PC-3 (cell line): Measurements from ENCODE around the gene GALR1. TPM values are rescaled to one million over a fixed set of nuclear protein-coding genes. Genes with fewer than 3 reads are reported as not detected.
A peak's percentile ranks its signal among the peaks of the same experiment; 100 is the strongest.

Source experiments
- ATAC-seq: fragments of 200-7000 bp; cut with Tn5 transposase; 2 replicates; pipeline ENCODE4 v1.9.1; 2020; ENCODE audit warnings: mild to moderate bottlenecking, moderate library complexity
- BruUV-seq: library from RNA; stranded (reverse); fragments of 400-500 nt; replicated peaks from 2 replicates; lab custom pipeline; 2021; lab: Mats Ljungman, UMichigan
- CTCF ChIA-PET: fragments of 300-600 bp; sonication (Branson Sonifier 250); formaldehyde crosslinking; loops from one replicate; lab custom pipeline; 2022; ENCODE audit warnings: antibody characterized with exemption; lab: Charles Lee
- POLR2A ChIA-PET: fragments of 300-600 bp; sonication (Branson Sonifier 250); formaldehyde crosslinking; loops from one replicate; lab custom pipeline; 2022; ENCODE audit warnings: antibody characterized with exemption; ENCODE audit not compliant: unreplicated experiment; lab: Charles Lee
- DNase-seq: peaks from one replicate; pipeline ENCODE4 v3.0.0-alpha.2; 2015
- H2AFZ ChIP-seq: fragments of 300-600 bp; sonication (generic); 2 replicates; pipeline ENCODE4 v1.6.0; 2016; ENCODE audit warnings: antibody characterized with exemption, low read length
- H3F3A ChIP-seq: fragments of 300-600 bp; sonication (generic); one replicate; pipeline ENCODE4 v1.6.0; 2017; ENCODE audit warnings: antibody characterized with exemption, low read length, control low read depth, mild to moderate bottlenecking; ENCODE audit not compliant: unreplicated experiment
- H3K27ac ChIP-seq: fragments of 300-600 bp; sonication (generic); 2 replicates; pipeline ENCODE4 v1.5.1; 2016; ENCODE audit warnings: mild to moderate bottlenecking, low read length
- H3K27me3 ChIP-seq: fragments of 300-600 bp; sonication (generic); 2 replicates; pipeline ENCODE4 v1.6.1; 2016; ENCODE audit warnings: low read length, mixed read lengths
- H3K36me3 ChIP-seq: fragments of 300-600 bp; sonication (generic); 2 replicates; pipeline ENCODE4 v1.6.1; 2016; ENCODE audit warnings: low read depth, mixed run types, low read length, mixed read lengths
- H3K4me1 ChIP-seq: fragments of 300-600 bp; sonication (generic); 2 replicates; pipeline ENCODE4 v1.5.1; 2016; ENCODE audit warnings: low read length; ENCODE audit not compliant: insufficient read depth
- H3K4me2 ChIP-seq: fragments of 300-600 bp; sonication (generic); 2 replicates; pipeline ENCODE4 v1.6.0; 2016; ENCODE audit warnings: low read length
- H3K4me3 ChIP-seq: fragments of 300-600 bp; sonication (generic); 2 replicates; pipeline ENCODE4 v1.5.1; 2016; ENCODE audit warnings: mild to moderate bottlenecking, low read length, mixed read lengths
- H3K79me2 ChIP-seq: fragments of 300-600 bp; sonication (generic); 2 replicates; pipeline ENCODE4 v1.6.1; 2017; ENCODE audit warnings: low read length, mixed read lengths
- H3K9ac ChIP-seq: fragments of 300-600 bp; sonication (generic); 2 replicates; pipeline ENCODE4 v1.6.0; 2016; ENCODE audit warnings: mild to moderate bottlenecking, low read length
- H3K9me2 ChIP-seq: fragments of 300-600 bp; sonication (generic); replicated peaks from 2 replicates; pipeline ENCODE4 v1.6.1; 2016; ENCODE audit warnings: mixed run types, low read length, mixed read lengths
- H3K9me3 ChIP-seq: fragments of 300-600 bp; sonication (generic); 2 replicates; pipeline ENCODE4 v1.6.1; 2016; ENCODE audit warnings: low read length, mixed read lengths
- H4K20me1 ChIP-seq: fragments of 300-600 bp; sonication (generic); 2 replicates; pipeline ENCODE4 v1.6.1; 2016; ENCODE audit warnings: low read length, mixed read lengths
- CTCF ChIP-seq: fragments of 300-600 bp; sonication (generic); conservative IDR thresholded peaks from 2 replicates; pipeline ENCODE4 v1.5.1; 2017; ENCODE audit warnings: antibody characterized with exemption, low read depth, mild to moderate bottlenecking, low read length
- EZH2 ChIP-seq: fragments of 300-600 bp; sonication (generic); IDR thresholded peaks from one replicate; pipeline ENCODE4 v1.6.1; 2017; ENCODE audit warnings: antibody characterized with exemption, mild to moderate bottlenecking, low read length; ENCODE audit not compliant: unreplicated experiment
- EZH2phosphoT487 ChIP-seq: fragments of 300-600 bp; sonication (generic); IDR thresholded peaks from 2 replicates; pipeline ENCODE4 v1.6.1; 2018; ENCODE audit warnings: mild to moderate bottlenecking, antibody characterized with exemption, low read length, borderline replicate concordance
- intact Hi-C: fragments of 100-400 bp; cut with micrococcal nuclease; formaldehyde crosslinking; loops from 2 replicates; pipeline ENCODE4 v1.9.0; 2023
- total RNA-seq: library from RNA; depleted of rRNA; stranded (reverse); fragments of >200 nt; gene quantifications from 2 replicates; pipeline ENCODE4 v1.2.3, GENCODE V29; 2014

The GALR1 gene
- total RNA-seq, 1 experiment from 2014 or later: not detected

DNA sequence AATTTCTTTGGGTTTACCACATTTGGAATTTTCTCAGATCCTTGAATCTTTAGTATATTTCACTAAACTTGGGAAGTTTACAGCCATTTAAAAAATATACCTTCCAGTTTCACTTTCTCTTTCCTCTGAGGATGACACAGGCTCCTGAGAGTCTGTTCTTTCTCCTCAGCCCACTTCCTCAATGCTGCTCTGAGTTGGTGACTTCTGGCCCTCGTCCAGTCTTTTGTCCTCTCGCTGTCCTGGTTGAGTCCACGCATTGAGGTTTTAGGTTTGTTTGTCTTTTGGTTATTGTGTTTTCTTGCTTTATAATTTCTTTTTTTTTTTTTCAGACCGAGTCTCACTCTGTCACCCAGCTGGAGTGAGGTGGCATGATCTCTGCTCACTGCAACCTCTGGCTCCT is 40.7 kb upstream of the GALR1 start:
- DNase-seq (peak; percentile 75), ATAC-seq (peak; percentile 62)
- POLR2A ChIA-PET: interaction anchor here (0.6 kb wide), 1 partner anchor 15 kb away, joined by 4 read pairs; no protein-coding TSS in a partner anchor
- Histone ChIP-seq H3K79me2 (no peaks in the 10 kb centered on the region), H3K27ac (peak overlapping the region; percentile 84), H3K27me3 (no peaks in the 10 kb centered on the region), H3K9me3 (no peaks in the 10 kb centered on the region), H3K4me2 (peak overlapping the region; percentile 68), H4K20me1 (no peaks in the 10 kb centered on the region), H3K4me1 (peaks cover 19% of the 10 kb centered on the region), H3K9ac (peak overlapping the region; percentile 60), H3K4me3 (peak overlapping the region; percentile 39; the same call in 1 of the 2 replicates), H3K36me3 (no peaks in the 10 kb centered on the region), H2AFZ (peak overlapping the region; percentile 14; the same call in 1 of the 2 replicates), H3K9me2 (no peaks in the 10 kb centered on the region), H3F3A (no peaks in the 10 kb centered on the region)
- CTCF ChIA-PET: interaction anchor here (0.6 to 1.0 kb wide), 2 partner anchors 32 to 154 kb away, joined by 3 read pairs; no protein-coding TSS in a partner anchor
- no TSS peak for BruUV-seq
- intact Hi-C loops: loop anchor here (2.0 kb wide), 1 partner anchor 76 kb away; the partner anchor contains the start of gene MBP
- TF ChIP-seq EZH2phosphoT487: no peak
- no peak for TF ChIP-seq EZH2
- no peak for TF ChIP-seq CTCF

- TF ChIP-seq CTCF (no peak), EZH2 (no peak), EZH2phosphoT487 (no peak)
- H3K79me2 ChIP-seq: no peaks in the 10 kb centered on the region
- peaks cover 19% of the 10 kb centered on the region for H3K4me1 ChIP-seq
- ChIA-PET CTCF (interaction anchor here (0.6 to 1.0 kb wide), 2 partner anchors 32 to 154 kb away, joined by 3 read pairs; no protein-coding TSS in a partner anchor), POLR2A (interaction anchor here (0.6 kb wide), 1 partner anchor 14 kb away, joined by 4 read pairs; no protein-coding TSS in a partner anchor)
- H3K4me2 ChIP-seq: peak overlapping the region; percentile 68
- H3K36me3 ChIP-seq: no peaks in the 10 kb centered on the region
- no peaks in the 10 kb centered on the region for H3K9me2 ChIP-seq
- DNase-seq: peak; percentile 79
- peak; percentile 64 for ATAC-seq
- peak overlapping the region; percentile 39; the same call in 1 of the 2 replicates for H3K4me3 ChIP-seq
- H3K27me3 ChIP-seq: no peaks in the 10 kb centered on the region
- peak overlapping the region; percentile 14; the same call in 1 of the 2 replicates for H2AFZ ChIP-seq
- H3K9me3 ChIP-seq: no peaks in the 10 kb centered on the region
- no peaks in the 10 kb centered on the region for H4K20me1 ChIP-seq
- BruUV-seq: no TSS peak
- H3K27ac ChIP-seq: peak overlapping the region; percentile 84
- H3F3A ChIP-seq: no peaks in the 10 kb centered on the region
- H3K9ac ChIP-seq: peak overlapping the region; percentile 60
- intact Hi-C loops: loop anchor here (2.0 kb wide), 1 partner anchor 77 kb away; the partner anchor contains the start of gene MBP
Observed at GRCh38 chr18:77209587-77209986, 40.1 kb upstream of the GALR1 start.

DNA sequence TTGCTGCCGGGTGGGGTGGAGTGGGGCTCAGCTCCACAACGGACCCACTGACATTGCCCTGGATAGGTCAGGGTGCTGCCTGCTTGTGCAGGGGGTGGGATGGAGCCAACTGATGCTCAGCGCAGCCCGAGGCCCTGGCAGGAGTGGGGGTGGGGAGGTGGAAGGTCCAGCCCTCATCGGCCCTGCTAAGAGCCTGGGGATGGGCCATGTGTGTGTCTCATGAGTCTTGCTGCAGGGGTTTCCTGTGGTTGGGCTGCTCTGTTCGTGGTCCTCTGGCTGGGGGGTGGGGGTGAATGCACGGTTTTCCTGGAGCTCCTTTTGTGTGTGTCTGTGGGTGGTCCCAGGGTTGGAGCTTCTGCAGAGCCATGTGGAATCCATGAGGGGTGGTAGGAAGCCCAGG is 39.4 kb upstream of the GALR1 start:
- Histone ChIP-seq H2AFZ (no peak overlapping the region), H3K9me3 (no peaks in the 10 kb centered on the region), H3K79me2 (no peaks in the 10 kb centered on the region), H3K36me3 (no peaks in the 10 kb centered on the region), H3K4me3 (no peak overlapping the region), H3K4me1 (peaks cover 19% of the 10 kb centered on the region), H3K9me2 (no peaks in the 10 kb centered on the region), H3K27me3 (no peaks in the 10 kb centered on the region), H3K4me2 (no peak overlapping the region), H3K27ac (no peak overlapping the region), H4K20me1 (no peaks in the 10 kb centered on the region), H3K9ac (peak overlapping the region; percentile 24; the same call in 1 of the 2 replicates), H3F3A (no peaks in the 10 kb centered on the region)
- TF ChIP-seq EZH2 (no peak), CTCF (no peak), EZH2phosphoT487 (no peak)
- ChIA-PET CTCF (interaction anchor here (0.6 to 2.3 kb wide), 2 partner anchors 141 to 165 kb away, joined by 3 to 12 read pairs; no protein-coding TSS in a partner anchor), POLR2A (no interaction called here)
- BruUV-seq: no TSS peak
- ATAC-seq: no peak
- intact Hi-C loops: loop anchor here (5.0 kb wide), 1 partner anchor 143 kb away; no protein-coding TSS in a partner anchor
- no peak for DNase-seq
